GM19328 (cell line): Measurements from ENCODE around the gene ANO1.

Experiments
- ATAC-seq: cut with Tn5 transposase; IDR thresholded peaks from one replicate; pipeline ENCODE4 v1.9.1; 2021; ENCODE audit warnings: mild to moderate bottlenecking, moderate library complexity; ENCODE audit not compliant: unreplicated experiment

ANO1 gene

GRCh38 chr11:70233511-70233934 lies 155.4 kb downstream of the ANO1 start:
- ATAC-seq, result no peak

DNA sequence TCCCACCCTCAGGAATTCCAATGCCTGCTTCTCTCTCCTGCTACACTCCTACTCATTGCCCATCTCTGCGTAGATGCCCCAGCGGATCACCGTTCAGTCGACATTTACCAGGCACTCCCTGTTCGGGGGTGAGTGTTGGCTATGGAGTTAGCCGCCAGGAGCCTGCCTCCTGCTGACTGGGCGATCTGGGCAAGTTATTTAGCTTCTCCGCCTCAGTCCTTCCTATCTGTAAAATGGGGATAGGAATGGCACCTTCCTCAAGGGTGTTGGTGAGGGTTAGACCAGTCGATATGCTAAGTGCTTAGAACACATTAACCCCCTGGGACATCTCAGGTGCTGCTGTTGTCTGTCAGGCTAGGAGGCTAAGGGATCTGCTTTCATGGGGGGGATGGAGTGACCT lies 155.8 kb downstream of the ANO1 start:
- ATAC-seq, result no peak
